Measurements from ENCODE around the gene UQCR11. TPM values are rescaled to one million over a fixed set of nuclear protein-coding genes. Genes with fewer than 3 reads are reported as not detected.
"Not testable (repeated sequence)": the region's sequence is repeated elsewhere in the genome, so short reads cannot be mapped to it uniquely, and the experiment has no call there.

The UQCR11 gene
- total RNA-seq, 1 donor from 2014 or later, result 171 TPM

DNA sequence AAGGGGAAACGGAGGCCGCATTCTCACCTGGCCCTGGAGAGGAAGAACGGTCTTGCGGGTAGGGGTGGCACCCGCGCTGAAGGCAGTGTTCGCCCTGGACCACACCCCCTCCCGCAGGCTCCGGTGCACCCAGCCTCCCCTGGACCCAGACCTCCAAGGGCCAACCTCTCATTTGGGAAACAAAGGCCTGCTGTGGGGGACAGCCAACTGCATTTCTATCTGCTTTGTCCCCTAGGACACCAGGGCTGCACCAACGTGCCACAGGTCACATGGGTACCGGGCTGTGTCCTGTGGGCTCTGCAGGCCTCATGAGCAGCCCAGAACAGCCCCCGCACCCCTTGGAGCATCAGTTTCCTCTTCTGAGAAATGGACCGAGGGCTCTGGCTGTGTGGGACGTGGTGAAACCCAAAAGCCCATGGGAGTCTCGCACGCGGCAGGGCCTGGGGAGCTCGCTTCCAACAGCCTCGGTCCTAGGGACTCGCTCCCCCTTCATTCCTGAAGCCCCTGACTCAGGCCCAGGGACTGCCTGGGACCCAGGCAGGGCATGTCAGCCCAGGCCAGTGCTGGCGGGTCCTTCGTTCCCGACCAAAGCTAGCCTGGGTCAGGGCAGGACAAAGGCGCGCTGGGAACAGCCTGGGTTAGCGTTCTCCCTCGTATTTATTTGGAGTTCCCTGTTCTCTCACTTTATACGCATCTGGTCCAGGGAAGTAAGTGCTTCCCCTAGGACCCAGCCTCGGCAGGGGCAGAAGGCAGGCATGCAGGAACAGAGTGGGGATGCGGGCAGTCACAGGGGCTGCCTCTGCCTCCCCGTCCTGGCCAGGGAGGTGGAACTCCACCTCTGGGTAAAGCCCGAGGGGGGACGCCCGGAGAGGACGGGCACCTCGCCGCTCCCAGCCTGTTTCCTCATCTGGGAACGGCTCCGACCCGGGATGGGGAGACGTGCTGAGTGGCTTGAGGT is 42.5 kb upstream of the UQCR11 start:
- Mint-ChIP-seq H3K9me3 (no peaks in the 10 kb centered on the region), H3K27me3 (ENCODE audit: insufficient read depth) (peaks cover 1% of the 10 kb centered on the region), H3K36me3 (ENCODE audit: low read depth) (peaks cover 9% of the 10 kb centered on the region), H3K4me1 (ENCODE audit: low read depth) (peaks cover 16% of the 10 kb centered on the region), H3K4me3 (no peak overlapping the region), H3K27ac (no peak overlapping the region)
- intact Hi-C loops (cut with micrococcal nuclease), result no loop called here
- no peak for DNase-seq (ENCODE audit: low spot score)

DNA sequence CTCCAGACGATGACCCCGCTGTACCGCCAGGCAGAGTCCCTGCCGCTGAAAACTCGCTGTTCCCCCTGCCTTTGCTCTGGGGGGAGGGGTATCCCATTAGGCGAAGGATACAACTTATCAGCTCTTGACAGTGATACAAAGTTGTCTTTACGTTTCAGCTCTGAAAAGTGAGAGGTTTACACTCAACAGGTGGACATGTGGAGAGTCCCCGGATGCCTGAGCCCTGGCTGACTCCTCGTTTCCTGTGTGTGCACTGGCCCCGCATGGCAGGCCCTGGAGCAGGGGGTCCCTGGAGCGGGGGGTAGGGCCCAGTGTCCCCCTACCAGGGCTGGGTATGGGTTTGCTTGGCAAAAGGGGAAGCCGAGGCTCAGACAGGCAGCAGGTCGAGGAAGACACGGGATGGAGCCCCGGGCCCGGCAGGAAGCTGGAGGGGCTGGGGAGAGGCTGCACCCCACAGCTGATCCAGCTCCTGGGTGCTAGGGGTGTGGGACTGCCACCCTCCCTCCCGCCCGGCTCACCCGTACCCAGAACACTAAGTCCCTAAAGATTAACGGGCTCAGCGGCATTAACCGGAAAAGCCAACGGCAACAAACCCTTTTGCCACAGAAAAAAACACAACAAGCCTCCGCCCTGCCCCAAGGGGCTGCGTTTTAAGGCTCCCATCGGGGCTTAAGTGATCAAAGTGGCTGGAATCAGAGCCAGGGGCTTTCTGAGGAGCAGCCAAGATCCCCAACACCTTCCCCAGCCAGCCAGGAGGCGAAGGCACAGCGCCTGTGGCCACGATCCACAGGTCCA is 41.6 kb upstream of the UQCR11 start:
- Mint-ChIP-seq H3K27me3 (ENCODE audit: insufficient read depth) (peaks cover 1% of the 10 kb centered on the region), H3K4me1 (ENCODE audit: low read depth) (peaks cover 16% of the 10 kb centered on the region), H3K27ac (no peak overlapping the region), H3K36me3 (ENCODE audit: low read depth) (peaks cover 9% of the 10 kb centered on the region), H3K9me3 (no peaks in the 10 kb centered on the region), H3K4me3 (no peak overlapping the region)
- no peak for DNase-seq (ENCODE audit: low spot score)
- intact Hi-C loops (cut with micrococcal nuclease), result no loop called here

- peaks cover 16% of the 10 kb centered on the region for H3K4me1 Mint-ChIP-seq (ENCODE audit: low read depth)
- H3K9me3 Mint-ChIP-seq, result no peaks in the 10 kb centered on the region
- no peak for DNase-seq (ENCODE audit: low spot score)
- H3K27me3 Mint-ChIP-seq (ENCODE audit: insufficient read depth), result peaks cover 1% of the 10 kb centered on the region
- H3K27ac Mint-ChIP-seq, result no peak overlapping the region
- peaks cover 9% of the 10 kb centered on the region for H3K36me3 Mint-ChIP-seq (ENCODE audit: low read depth)
- intact Hi-C loops (cut with micrococcal nuclease), result no loop called here
- no peak overlapping the region for H3K4me3 Mint-ChIP-seq
Measured at GRCh38 chr19:1646149-1646548, 40.9 kb upstream of the UQCR11 start.

DNA sequence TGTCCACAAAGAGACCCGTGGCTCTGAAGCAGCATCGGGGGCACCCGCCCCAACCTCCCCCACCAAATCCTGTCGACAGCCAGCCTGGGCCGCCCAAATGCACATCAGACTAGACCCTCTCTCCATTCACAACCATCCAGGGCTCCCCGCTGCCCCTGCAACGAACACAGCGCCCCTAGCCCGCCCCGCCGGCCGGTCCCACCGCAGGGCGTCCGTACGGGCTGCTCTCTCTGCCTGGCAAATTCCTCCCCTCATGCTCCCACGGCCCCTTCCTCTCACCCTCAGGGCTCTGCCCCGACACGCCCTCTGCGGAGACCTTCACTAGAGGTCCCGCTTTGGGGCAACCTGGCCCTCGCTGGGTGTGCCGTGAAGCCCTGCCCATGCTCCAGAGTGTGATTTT is 40.0 kb upstream of the UQCR11 start:
- intact Hi-C loops (cut with micrococcal nuclease), result no loop called here
- Mint-ChIP-seq H3K4me3 (no peak overlapping the region), H3K4me1 (ENCODE audit: low read depth) (peaks cover 8% of the 10 kb centered on the region), H3K27ac (no peak overlapping the region), H3K36me3 (ENCODE audit: low read depth) (peaks cover 9% of the 10 kb centered on the region), H3K27me3 (ENCODE audit: insufficient read depth) (no peaks in the 10 kb centered on the region), H3K9me3 (no peaks in the 10 kb centered on the region)
- DNase-seq (ENCODE audit: low spot score), result no peak

DNA sequence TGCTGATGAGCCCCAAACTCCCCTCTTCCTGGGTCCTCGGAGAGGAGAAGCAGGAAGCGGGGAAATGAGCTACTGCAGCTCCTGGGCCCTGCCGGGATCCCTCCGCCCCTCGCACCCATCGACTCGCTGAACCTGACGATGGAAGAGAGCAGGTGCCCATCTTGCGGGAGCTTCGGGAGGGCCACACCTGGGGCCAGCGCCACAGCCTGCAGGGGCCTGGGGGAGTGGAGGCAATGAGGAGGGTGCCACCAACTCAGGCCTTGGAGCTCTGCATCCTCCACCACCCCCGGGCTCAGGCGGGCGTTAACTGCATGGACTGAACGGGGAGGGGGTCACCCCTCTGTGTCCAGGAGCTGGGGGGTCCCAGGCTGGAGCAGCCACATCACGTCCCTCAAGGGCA is 38.8 kb upstream of the UQCR11 start:
- no peaks in the 10 kb centered on the region for H3K4me1 Mint-ChIP-seq (ENCODE audit: low read depth)
- no peaks in the 10 kb centered on the region for H3K27me3 Mint-ChIP-seq (ENCODE audit: insufficient read depth)
- H3K36me3 Mint-ChIP-seq (ENCODE audit: low read depth), result peaks cover 6% of the 10 kb centered on the region
- H3K9me3 Mint-ChIP-seq, result no peaks in the 10 kb centered on the region
- DNase-seq (ENCODE audit: low spot score), result no peak
- intact Hi-C loops (cut with micrococcal nuclease), result no loop called here
- no peak overlapping the region for H3K27ac Mint-ChIP-seq
- H3K4me3 Mint-ChIP-seq, result no peak overlapping the region

DNA sequence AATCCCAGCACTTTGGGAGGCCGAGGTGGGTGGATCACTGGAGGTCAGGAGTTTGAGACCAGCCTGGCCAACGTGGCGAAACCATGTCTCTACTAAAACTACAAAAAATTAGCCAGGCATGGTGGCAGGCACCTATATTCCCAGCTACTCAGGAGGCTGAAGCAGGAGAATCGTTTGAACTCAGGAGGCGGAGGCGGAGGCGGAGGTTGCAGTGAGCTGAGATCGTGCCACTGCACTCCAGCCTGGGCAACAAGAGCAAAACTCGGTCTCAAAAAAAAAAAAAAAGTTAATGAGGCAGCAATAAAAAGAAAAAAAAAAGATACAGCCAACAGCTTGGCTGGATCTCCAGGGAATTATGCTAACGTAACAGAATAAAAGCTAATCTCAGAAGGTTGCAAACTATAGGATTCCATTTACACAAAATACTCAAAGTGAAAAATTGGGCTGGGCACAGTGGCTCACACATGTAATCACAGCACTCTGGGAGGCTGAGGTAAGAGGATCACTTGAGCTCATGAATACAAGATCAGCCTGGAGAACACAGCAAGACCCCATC is 35.7 kb upstream of the UQCR11 start:
- H3K4me1 Mint-ChIP-seq (ENCODE audit: low read depth); intact Hi-C loops (cut with micrococcal nuclease); H3K27me3 Mint-ChIP-seq (ENCODE audit: insufficient read depth); DNase-seq (ENCODE audit: low spot score); H3K4me3 Mint-ChIP-seq; H3K27ac Mint-ChIP-seq; H3K9me3 Mint-ChIP-seq: not testable (repeated sequence)
- H3K36me3 Mint-ChIP-seq (ENCODE audit: low read depth), result peaks cover 14% of the 10 kb centered on the region

- no peak overlapping the region for H3K27ac Mint-ChIP-seq
- no peaks in the 10 kb centered on the region for H3K27me3 Mint-ChIP-seq (ENCODE audit: insufficient read depth)
- H3K4me1 Mint-ChIP-seq (ENCODE audit: low read depth), result no peaks in the 10 kb centered on the region
- intact Hi-C loops (cut with micrococcal nuclease), result no loop called here
- peaks cover 21% of the 10 kb centered on the region for H3K36me3 Mint-ChIP-seq (ENCODE audit: low read depth)
- no peak overlapping the region for H3K4me3 Mint-ChIP-seq
- H3K9me3 Mint-ChIP-seq, result no peaks in the 10 kb centered on the region
- DNase-seq (ENCODE audit: low spot score), result no peak
Measured at GRCh38 chr19:1636325-1637236, 31.3 kb upstream of the UQCR11 start.

- Mint-ChIP-seq H3K9me3 (no peaks in the 10 kb centered on the region), H3K4me3 (no peak overlapping the region), H3K36me3 (ENCODE audit: low read depth) (peaks cover 21% of the 10 kb centered on the region), H3K27me3 (ENCODE audit: insufficient read depth) (no peaks in the 10 kb centered on the region), H3K4me1 (ENCODE audit: low read depth) (no peaks in the 10 kb centered on the region), H3K27ac (no peak overlapping the region)
- intact Hi-C loops (cut with micrococcal nuclease), result no loop called here
- DNase-seq (ENCODE audit: low spot score), result no peak
Measured at GRCh38 chr19:1634938-1635243, 29.6 kb upstream of the UQCR11 start.

DNA sequence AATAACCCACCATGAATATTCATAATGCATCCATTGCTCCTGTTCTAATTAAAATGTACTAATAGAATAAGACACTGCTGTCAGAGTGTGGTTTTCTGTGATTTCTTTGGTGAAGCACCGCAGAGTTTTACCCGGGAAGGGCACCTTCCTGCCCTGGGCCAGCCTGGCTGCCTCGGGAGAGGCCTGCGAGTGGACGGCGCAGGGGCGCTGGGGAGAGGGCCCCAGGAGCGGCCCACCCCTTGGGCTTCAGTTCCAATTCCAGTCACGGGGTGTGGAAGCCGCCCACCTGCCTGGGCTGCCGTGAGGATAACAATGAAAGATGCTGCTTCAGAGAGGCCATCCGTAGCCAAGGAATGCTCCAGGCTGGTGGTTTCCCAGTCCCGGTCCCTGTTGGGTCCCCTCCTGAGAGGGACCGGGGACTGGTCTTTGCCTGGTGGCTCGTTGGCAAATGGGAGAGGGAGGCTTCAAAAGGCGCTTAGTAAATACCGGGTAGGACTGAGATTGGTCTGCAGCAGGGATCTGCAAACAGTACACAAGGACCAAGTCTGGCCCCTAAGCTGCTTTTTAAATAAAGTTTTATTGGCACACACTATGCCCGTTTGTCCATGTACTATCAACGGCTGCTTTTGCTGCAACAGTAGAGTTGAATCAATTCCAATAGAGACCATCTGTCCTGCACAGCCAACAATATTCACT is 29.1 kb upstream of the UQCR11 start:
- Mint-ChIP-seq H3K4me3 (no peak overlapping the region), H3K27me3 (ENCODE audit: insufficient read depth) (no peaks in the 10 kb centered on the region), H3K9me3 (no peaks in the 10 kb centered on the region)

DNA sequence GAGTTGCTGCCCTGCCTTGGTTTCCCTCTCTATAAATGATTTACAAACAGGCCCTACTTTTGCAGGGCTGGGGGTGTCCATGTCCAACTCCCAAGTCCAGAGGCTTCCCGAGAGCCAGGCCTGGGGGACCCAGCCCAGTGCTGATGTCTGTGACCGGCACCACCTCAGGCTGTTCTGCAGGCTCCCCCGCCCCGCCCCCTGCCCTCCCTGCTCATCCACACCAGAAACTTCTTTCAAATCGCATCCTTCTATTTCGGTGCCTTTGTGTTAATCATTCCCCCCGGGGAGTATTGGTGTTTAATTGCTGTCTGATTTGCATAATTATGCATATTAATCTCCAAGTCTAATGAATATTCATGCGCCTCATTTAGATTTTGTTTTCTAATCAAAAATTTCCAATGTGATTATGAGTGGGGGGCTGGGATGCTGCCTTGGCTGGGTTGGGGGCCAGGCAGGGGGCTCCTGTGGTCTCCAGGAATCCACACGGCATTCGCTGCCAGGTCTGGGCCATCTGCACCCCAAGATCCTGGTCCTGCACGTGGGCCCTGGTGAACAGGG is 28.1 kb upstream of the UQCR11 start:
- Mint-ChIP-seq H3K4me3 (no peak overlapping the region), H3K27me3 (ENCODE audit: insufficient read depth) (no peaks in the 10 kb centered on the region), H3K36me3 (ENCODE audit: low read depth) (peaks cover 14% of the 10 kb centered on the region), H3K9me3 (no peaks in the 10 kb centered on the region), H3K27ac (no peak overlapping the region), H3K4me1 (ENCODE audit: low read depth) (no peaks in the 10 kb centered on the region)
- DNase-seq (ENCODE audit: low spot score), result no peak
- intact Hi-C loops (cut with micrococcal nuclease), result no loop called here

More for the DNA sequence above, 29.1 kb upstream of the UQCR11 start:
- no peaks in the 10 kb centered on the region for H3K4me1 Mint-ChIP-seq (ENCODE audit: low read depth)
- H3K36me3 Mint-ChIP-seq (ENCODE audit: low read depth), result peaks cover 19% of the 10 kb centered on the region
- no peak overlapping the region for H3K27ac Mint-ChIP-seq
- intact Hi-C loops (cut with micrococcal nuclease), result no loop called here
- no peak for DNase-seq (ENCODE audit: low spot score)

- DNase-seq (ENCODE audit: low spot score), result no peak
- H3K4me3 Mint-ChIP-seq, result no peak overlapping the region
- no peaks in the 10 kb centered on the region for H3K4me1 Mint-ChIP-seq (ENCODE audit: low read depth)
- intact Hi-C loops (cut with micrococcal nuclease), result no loop called here
- peaks cover 8% of the 10 kb centered on the region for H3K36me3 Mint-ChIP-seq (ENCODE audit: low read depth)
- no peak overlapping the region for H3K27ac Mint-ChIP-seq
- no peaks in the 10 kb centered on the region for H3K27me3 Mint-ChIP-seq (ENCODE audit: insufficient read depth)
- H3K9me3 Mint-ChIP-seq, result no peaks in the 10 kb centered on the region
Measured at GRCh38 chr19:1632462-1633268, 27.4 kb upstream of the UQCR11 start.

Data from activated T-helper 1 cell treated with anti-CD3 and anti-CD28 coated beads, Interleukin-12 subunit alpha, Interleukin-12 subunit beta, Interleukin-2, Interleukin-4 antibody, amounts not matched to agents 30 ng/mL and 10 ng/mL and 1 ng/mL, durations not matched to agents 14 hours and 24 hours and 36 hours (primary cell).